ENCODE data around the gene ZNF74.
"Not testable (repeated sequence)": the region's sequence is repeated elsewhere in the genome, so short reads cannot be mapped to it uniquely, and the experiment has no call there.

ZNF74 gene

DNA sequence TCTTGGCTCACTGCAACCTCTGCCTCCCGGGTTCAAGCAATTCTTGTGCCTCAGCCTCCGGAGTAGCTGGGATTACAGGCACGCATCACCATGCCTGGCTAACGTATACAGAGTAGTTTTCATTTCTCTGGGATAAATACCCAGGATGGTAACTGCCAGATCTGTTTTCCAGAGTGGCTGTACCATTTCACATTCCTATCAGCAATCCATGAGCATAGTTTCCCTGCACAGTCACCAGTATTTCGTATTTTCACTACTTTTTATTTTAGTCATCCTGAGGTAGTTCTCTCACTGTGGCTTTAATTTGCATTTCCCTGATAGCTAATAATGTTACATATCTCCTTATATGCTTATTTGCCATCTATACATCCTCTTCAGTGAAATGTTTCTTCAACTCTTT, 54.7 kb downstream of the ZNF74 start:
- no peak for DNase-seq (ENCODE audit: low read depth in 2 of 2)

DNA sequence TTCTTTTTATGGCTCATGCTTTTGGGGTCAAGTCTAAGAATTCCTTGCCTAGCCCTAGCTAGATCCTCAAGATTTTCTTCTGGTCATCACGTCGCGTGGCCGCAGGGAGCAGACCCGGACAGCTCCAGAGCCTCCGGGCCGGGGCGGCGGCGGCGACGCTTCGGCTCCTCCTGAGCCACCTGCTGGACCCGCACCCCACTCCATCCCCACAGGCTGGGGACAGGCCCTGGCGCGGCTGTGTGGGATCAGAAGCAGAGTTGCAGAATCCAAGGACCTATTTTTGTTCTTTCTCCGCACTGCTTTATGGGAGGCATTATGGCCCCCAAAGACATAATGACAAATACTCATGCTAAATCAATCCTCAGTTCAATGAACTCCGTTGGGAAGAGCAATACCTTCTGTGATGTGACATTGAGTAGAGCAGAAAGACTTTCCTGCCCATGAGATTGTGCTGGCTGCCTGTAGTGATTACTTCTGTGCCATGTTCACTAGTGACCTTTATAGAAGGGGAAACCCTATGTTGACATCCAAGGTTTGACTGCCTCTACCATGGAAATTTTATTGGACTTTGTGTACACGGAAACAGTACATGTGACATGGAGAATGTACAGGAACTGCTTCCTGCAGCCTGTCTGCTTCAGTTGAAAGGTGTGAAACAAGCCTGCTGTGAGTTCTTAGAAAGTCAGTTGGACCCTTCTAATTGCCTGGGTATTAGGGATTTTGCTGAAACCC, 56.0 kb downstream of the ZNF74 start:
- DNase-seq (ENCODE audit: low read depth in 2 of 2), result no peak

DNA sequence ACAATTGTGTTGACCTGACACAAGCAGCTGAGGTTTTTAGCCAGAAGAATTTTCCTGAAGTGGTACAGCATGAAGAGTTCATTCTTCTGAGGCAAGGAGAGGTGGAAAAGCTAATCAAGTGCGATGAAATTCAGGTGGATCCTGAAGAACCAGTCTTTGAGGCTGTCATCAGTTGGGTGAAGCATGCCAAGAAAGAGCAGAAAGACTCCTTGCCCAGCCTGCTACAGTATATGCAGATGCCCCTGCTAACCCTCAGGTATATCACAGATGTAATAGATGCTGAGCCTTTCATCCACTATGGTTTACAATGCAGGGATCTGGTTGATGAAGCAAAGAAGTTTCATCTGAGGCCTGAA, 56.6 kb downstream of the ZNF74 start:
- no peak for DNase-seq (ENCODE audit: low read depth in 2 of 2)

DNA sequence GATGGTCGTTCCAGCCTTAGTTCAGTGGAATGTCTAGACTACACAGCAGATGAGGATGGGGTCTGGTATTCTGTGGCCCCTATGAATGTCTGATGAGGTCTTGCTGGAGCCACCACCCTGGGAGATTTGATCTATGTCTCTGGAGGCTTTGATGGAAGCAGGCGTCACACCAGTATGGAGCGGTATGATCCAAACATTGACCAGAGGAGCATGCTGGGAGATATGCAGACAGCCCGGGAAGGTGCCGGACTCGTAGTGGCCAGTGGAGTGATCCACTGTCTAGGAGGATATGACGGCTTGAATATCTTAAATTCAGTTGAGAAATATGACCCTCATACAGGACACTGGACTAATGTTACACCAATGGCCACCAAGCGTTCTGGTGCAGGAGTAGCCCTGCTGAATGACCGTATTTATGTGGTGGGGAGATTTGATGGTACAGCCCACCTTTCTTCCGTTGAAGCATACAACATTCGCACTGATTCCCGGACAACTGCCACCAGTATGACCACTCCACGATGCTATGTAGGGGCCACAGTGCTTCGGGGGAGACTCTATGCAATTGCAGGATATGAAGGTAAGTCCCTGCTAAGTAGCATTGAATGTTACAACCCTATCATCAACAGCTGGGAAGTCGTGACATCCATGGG, 57.3 kb downstream of the ZNF74 start:
- not testable (repeated sequence) for DNase-seq (ENCODE audit: low read depth in 2 of 2)

DNA sequence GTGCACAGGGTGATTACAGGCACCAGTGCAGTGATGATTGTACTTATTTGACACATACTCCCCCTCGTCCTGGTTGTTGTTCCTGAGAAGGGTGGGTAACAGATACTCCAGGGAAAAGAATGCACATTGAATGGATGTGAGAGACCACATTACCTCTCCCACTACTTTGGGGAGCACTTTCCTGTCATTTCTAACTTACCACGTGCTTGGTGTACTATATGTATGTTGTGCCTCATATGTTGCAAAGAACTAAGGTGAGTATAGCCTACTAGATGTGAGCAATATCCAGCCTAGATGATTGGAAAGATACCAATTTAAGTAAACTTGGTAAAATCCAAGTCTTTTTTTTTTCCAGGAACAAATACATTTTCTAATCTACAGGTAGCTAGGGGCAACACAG, 58.0 kb downstream of the ZNF74 start:
- DNase-seq (ENCODE audit: low read depth in 2 of 2), result no peak

DNA sequence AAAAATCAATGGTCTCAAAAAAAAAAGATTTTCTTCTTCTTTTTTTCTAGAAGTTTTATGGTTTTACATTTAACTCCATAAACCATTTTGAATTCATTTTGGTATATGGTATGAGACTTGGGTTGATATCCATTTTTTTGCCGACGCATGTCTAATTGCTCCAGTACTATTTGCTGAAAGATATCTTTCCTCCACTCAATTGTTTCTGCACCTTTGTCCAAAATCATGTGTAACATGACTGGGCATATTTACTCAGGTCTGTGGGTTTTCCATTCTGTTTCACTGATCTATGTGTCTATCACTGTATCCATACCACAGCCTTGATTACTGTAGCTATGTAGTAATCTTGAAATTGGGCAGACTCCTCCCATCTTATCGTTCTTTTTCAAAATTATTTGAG, 59.3 kb downstream of the ZNF74 start:
- no peak for DNase-seq (ENCODE audit: low read depth in 2 of 2)

DNA sequence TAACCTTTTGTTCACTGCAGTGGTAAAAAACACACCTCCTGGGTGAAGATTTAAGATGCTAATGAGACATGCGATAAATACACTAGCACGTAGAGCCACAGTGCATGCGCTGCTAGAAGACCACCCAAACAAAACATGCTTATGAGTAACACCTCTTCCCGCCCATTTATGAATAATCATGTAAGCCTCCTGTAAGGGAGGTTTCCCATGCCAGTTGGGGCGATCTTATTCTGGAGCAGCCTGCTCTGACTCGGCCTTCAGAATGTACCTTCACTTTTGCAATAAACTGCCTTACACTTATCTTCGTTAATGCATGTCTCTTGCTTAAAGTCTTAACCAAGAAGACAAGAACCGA, 61.7 kb downstream of the ZNF74 start:
- no peak for DNase-seq (ENCODE audit: low read depth in 2 of 2)

DNA sequence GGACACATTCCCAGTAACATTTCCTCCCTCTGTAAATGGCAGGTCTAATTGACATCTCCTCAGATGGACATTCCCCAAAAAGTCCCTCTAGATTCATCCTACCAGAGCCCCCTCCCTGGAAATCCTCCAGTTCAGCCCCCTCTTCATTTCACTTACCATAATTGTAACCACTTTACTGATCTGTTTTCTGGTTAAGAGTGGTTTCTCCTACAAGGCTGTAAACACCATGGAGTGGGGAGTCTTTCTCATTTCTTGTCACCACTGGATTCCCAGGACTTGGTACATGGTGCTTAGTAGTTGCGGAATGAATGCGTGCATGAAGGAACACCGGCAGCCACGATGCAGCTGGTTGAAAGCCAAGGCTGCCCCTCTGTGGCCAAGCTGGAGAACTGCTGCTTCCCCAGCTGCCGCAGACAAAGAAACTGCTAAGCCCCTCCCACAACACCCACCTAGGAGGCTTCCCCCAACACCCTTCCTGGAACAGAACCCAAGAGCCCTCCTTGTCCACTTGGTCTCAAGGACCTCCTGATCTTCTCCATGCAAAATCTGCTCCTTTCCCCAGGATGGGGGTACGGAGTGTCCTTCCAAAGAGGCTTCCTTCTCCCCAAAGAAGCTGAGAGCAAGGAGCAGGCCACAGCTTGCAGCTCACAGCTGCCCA, 62.2 kb downstream of the ZNF74 start:
- peak; percentile 47 to 59 for DNase-seq (ENCODE audit: low read depth in 2 of 2)

DNA sequence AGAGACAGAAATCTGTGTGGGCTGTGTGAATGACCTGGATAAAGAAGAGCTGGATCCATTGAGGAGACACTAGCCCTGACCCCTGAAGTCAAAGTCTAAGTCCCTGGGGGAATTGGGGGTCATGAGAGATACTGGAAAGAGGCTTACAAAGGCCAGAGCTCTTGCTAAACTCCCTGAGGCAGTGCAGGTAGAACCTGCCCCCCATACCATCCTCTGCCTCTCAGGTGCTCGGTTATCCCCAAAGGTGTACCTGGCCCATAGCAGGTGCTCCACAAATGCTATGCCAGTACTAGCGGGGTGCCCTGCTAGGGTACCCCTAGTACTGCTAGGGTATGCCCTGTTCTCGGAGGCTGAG, 62.7 kb downstream of the ZNF74 start:
- DNase-seq (ENCODE audit: low read depth in 2 of 2), result no peak

DNA sequence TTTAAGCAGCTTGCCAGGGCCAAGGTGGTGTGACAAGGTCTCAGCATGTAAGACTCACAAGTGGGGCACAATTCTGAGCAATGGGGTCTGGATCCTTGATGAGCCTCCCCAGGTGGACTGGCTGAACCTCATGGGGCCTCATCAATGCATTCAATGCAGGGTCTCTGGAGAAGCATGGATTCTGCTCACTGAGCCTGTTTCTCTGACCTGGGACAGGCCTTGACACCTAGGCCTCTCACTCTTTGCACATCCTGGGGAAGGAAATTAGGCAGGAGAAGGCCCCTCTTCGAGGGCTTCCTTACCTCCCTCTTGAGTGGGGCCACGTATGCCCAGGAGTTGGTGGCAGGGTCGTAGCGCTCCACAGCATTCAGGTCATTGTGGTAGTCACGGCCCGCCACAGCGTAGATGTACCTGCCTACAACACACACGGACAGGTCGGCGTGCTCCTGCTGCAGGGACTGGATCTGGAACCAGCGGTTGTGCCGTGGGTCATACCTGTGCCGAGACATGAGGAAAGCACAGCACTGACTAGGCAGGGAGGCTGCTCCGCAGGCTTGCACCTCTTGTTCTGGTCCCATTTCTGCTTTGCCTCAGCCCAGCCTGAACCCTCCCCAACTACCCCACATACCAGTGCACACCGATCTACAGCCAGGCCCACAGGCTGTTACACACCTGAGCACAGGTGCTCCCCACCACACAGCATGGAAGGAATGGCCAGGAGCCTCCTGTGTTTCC, 63.7 kb downstream of the ZNF74 start:
- DNase-seq (ENCODE audit: low read depth in 2 of 2), result no peak
